Measurements from ENCODE around the gene S100A8. TPM values are rescaled to one million over a fixed set of nuclear protein-coding genes. Genes with fewer than 3 reads are reported as not detected.

S100A8 gene
- total and polyA plus RNA-seq, 2 donors (not counting 3 experiments of a cell fraction or from before 2014, with no cell fraction given) = not detected

DNA sequence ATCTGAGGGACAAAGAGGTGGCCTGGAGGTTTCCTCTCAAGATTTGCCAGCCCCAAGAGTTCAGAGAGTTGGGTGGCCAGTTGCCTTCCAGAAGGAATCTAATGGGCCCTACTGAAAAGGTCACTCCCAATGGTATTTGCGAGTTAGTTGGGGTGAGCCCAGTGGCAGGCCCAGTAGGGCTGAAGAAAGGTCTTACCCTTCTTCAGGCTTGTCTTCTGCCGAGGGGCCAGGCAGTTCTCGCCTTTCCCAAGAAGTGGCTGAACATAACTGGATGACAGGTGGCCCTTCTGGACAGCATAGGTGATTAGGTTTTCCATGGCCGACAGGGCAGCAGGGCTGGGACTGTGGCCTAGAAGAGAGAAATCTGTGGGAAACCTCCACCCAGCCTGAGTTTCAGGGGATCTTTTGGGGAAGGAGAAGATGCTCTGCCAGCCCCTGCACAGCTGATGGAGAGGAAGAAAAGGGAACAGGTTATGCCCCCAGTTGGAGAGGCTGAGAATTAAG lies 49.4 kb downstream of the S100A8 start:
- Histone ChIP-seq H3K9me3 (replicated peaks; ENCODE audit: control insufficient read depth, insufficient read depth, low read length) (no peaks in the 10 kb centered on the region), H3K27ac (ENCODE audit: insufficient read depth, low read depth, low read length) (no peak overlapping the region), H3K4me1 (ENCODE audit: control insufficient read depth, extremely low read depth, insufficient read depth, low read length) (no peaks in the 10 kb centered on the region), H3K36me3 (ENCODE audit: control insufficient read depth in 2 of 2, extremely low read depth in 1 of 2, insufficient read depth in 2 of 2, low read length in 2 of 2) (no peaks in the 10 kb centered on the region), H3K79me2 (ENCODE audit: control insufficient read depth, insufficient read depth, low read length) (no peaks in the 10 kb centered on the region), H3K9me1 (replicated peaks; ENCODE audit: control insufficient read depth, extremely low read depth, insufficient read depth, low read length) (no peaks in the 10 kb centered on the region), H3K4me2 (ENCODE audit: insufficient read depth, low read length) (no peak overlapping the region), H2AFZ (ENCODE audit: low read depth, low read length) (no peak overlapping the region), H4K20me1 (replicated peaks; ENCODE audit: control insufficient read depth, extremely low read depth, insufficient read depth, low read length) (no peaks in the 10 kb centered on the region), H3K27me3 (ENCODE audit: control insufficient read depth in 2 of 2, insufficient read depth in 2 of 2, low read length in 2 of 2) (peaks cover 2 to 3% of the 10 kb centered on the region in 2 experiments), H3K4me3 (replicated peaks in 1 of 3; ENCODE audit: insufficient read depth in 1 of 3, low read depth in 1 of 3, low read length in 3 of 3) (no peak overlapping the region), H3K9ac (replicated peaks; ENCODE audit: extremely low read depth, insufficient read depth, low read length) (no peak overlapping the region)
- ChIA-PET POLR2A (no interaction called here), CTCF (no interaction called here)
- BruUV-seq (replicated peaks) = no TSS peak
- no peak for TF ChIP-seq JUN (IDR thresholded peaks at IDR 0.05; ENCODE audit: borderline replicate concordance, insufficient read depth, insufficient read length, low read depth)
- TF ChIP-seq, protein P1, sequence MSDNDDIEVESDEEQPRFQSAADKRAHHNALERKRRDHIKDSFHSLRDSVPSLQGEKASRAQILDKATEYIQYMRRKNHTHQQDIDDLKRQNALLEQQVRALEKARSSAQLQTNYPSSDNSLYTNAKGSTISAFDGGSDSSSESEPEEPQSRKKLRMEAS (IDR thresholded peaks at IDR 0.05; ENCODE audit: insufficient read depth, insufficient read length) = no peak
- intact Hi-C loops (cut with micrococcal nuclease) (no loop called here), dilution Hi-C loops (cut with MboI; ENCODE audit: extremely low pct_ligation_motif_present, low sequenced_read_pairs) (no loop called here)
- DNase-seq (ENCODE audit: low read depth, low spot score) (no peak), FAIRE-seq (no peak)

- FAIRE-seq (no peak), DNase-seq (ENCODE audit: low read depth, low spot score) (no peak)
- Histone ChIP-seq H3K4me3 (replicated peaks in 1 of 3; ENCODE audit: insufficient read depth in 1 of 3, low read depth in 1 of 3, low read length in 3 of 3) (no peak overlapping the region), H3K9ac (replicated peaks; ENCODE audit: extremely low read depth, insufficient read depth, low read length) (no peak overlapping the region), H3K4me2 (ENCODE audit: insufficient read depth, low read length) (no peak overlapping the region), H3K9me1 (replicated peaks; ENCODE audit: control insufficient read depth, extremely low read depth, insufficient read depth, low read length) (no peaks in the 10 kb centered on the region), H3K27ac (ENCODE audit: insufficient read depth, low read depth, low read length) (no peak overlapping the region), H3K27me3 (ENCODE audit: control insufficient read depth in 2 of 2, insufficient read depth in 2 of 2, low read length in 2 of 2) (peaks cover under 1 to 3% of the 10 kb centered on the region in 2 experiments), H3K36me3 (ENCODE audit: control insufficient read depth in 2 of 2, extremely low read depth in 1 of 2, insufficient read depth in 2 of 2, low read length in 2 of 2) (no peaks in the 10 kb centered on the region), H3K9me3 (replicated peaks; ENCODE audit: control insufficient read depth, insufficient read depth, low read length) (no peaks in the 10 kb centered on the region), H3K79me2 (ENCODE audit: control insufficient read depth, insufficient read depth, low read length) (no peaks in the 10 kb centered on the region), H4K20me1 (replicated peaks; ENCODE audit: control insufficient read depth, extremely low read depth, insufficient read depth, low read length) (no peaks in the 10 kb centered on the region), H3K4me1 (ENCODE audit: control insufficient read depth, extremely low read depth, insufficient read depth, low read length) (no peaks in the 10 kb centered on the region), H2AFZ (ENCODE audit: low read depth, low read length) (no peak overlapping the region)
- TF ChIP-seq MYC (IDR thresholded peaks at IDR 0.05; ENCODE audit: low read depth, low read length) (no peak), JUN (IDR thresholded peaks at IDR 0.05; ENCODE audit: borderline replicate concordance, insufficient read depth, insufficient read length, low read depth) (no peak), EZH2 (IDR thresholded peaks at IDR 0.05; ENCODE audit: borderline replicate concordance, low read depth, low read length, severe bottlenecking) (no peak), GATA2 (IDR thresholded peaks at IDR 0.05; ENCODE audit: insufficient read depth, insufficient read length, low read depth, low read length) (no peak), POLR2A (IDR thresholded peaks at IDR 0.05; ENCODE audit: low read depth, low read length) (no peak), FOS (IDR thresholded peaks at IDR 0.05; ENCODE audit: borderline replicate concordance, insufficient read depth, low read length) (no peak), POLR2AphosphoS5 (IDR thresholded peaks at IDR 0.05; ENCODE audit: insufficient read depth, low read depth, low read length) (no peak)
- TF ChIP-seq, protein P2, sequence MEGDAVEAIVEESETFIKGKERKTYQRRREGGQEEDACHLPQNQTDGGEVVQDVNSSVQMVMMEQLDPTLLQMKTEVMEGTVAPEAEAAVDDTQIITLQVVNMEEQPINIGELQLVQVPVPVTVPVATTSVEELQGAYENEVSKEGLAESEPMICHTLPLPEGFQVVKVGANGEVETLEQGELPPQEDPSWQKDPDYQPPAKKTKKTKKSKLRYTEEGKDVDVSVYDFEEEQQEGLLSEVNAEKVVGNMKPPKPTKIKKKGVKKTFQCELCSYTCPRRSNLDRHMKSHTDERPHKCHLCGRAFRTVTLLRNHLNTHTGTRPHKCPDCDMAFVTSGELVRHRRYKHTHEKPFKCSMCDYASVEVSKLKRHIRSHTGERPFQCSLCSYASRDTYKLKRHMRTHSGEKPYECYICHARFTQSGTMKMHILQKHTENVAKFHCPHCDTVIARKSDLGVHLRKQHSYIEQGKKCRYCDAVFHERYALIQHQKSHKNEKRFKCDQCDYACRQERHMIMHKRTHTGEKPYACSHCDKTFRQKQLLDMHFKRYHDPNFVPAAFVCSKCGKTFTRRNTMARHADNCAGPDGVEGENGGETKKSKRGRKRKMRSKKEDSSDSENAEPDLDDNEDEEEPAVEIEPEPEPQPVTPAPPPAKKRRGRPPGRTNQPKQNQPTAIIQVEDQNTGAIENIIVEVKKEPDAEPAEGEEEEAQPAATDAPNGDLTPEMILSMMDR (IDR thresholded peaks at IDR 0.05; ENCODE audit: extremely low read depth in 1 of 2, insufficient read depth in 1 of 2, low read depth in 1 of 2, low read length in 2 of 2) = no peak
- TF ChIP-seq, protein P1 (IDR thresholded peaks at IDR 0.05; ENCODE audit: insufficient read depth, insufficient read length) = no peak
- intact Hi-C loops (cut with micrococcal nuclease) = no loop called here
- dilution Hi-C loops (cut with MboI; ENCODE audit: extremely low pct_ligation_motif_present, low sequenced_read_pairs) = no loop called here
- CTCF ChIA-PET = no interaction called here
- POLR2A ChIA-PET = no interaction called here
- BruUV-seq (replicated peaks) = no TSS peak
These were observed 50.5 kb downstream of the S100A8 start for GRCh38 chr1:153340356-153340755.

Measured in endothelial cell of umbilical vein (primary cell).